HepG2 (cell line): ENCODE results near the gene DOLK. TPM values are rescaled to one million over a fixed set of nuclear protein-coding genes. Genes with fewer than 3 reads are reported as not detected.

Experiments
- HOXD1 ChIP-seq: sonication (generic); formaldehyde crosslinking; IDR thresholded peaks from 2 replicates; pipeline ENCODE4 v1.5.0; 2020; ENCODE audit warnings: missing genetic modification reagents
- NR2F2 ChIP-seq: IDR thresholded peaks from 2 replicates; pipeline ENCODE4 v1.6.1; 2012; ENCODE audit warnings: low read depth, inconsistent platforms, borderline replicate concordance
- RXRA ChIP-seq: sonication (generic); formaldehyde crosslinking; IDR thresholded peaks from 2 replicates; pipeline ENCODE4 v1.5.1; 2020; ENCODE audit warnings: missing genetic modification reagents
- SAP130 ChIP-seq: IDR thresholded peaks from 2 replicates; pipeline ENCODE4 v1.6.1; 2016; ENCODE audit warnings: low read depth
- SNAI1 ChIP-seq: sonication (generic); formaldehyde crosslinking; IDR thresholded peaks from 2 replicates; pipeline ENCODE4 v1.5.0; 2020; ENCODE audit warnings: mild to moderate bottlenecking, missing genetic modification reagents, borderline replicate concordance
- SP4 ChIP-seq: sonication (generic); formaldehyde crosslinking; IDR thresholded peaks from 2 replicates; pipeline ENCODE4 v1.8.1; 2023; ENCODE audit warnings: mild to moderate bottlenecking, missing genetic modification reagents
- TAF1 ChIP-seq: sonication (generic); formaldehyde crosslinking; IDR thresholded peaks from 2 replicates; pipeline ENCODE4 v1.4.0; 2020; ENCODE audit warnings: missing genetic modification reagents
- ZNF562 ChIP-seq: sonication (generic); formaldehyde crosslinking; IDR thresholded peaks from 2 replicates; pipeline ENCODE4 v1.8.0; 2022; ENCODE audit warnings: missing genetic modification reagents, borderline replicate concordance
- ZNF615 ChIP-seq: sonication (generic); formaldehyde crosslinking; IDR thresholded peaks from 2 replicates; pipeline ENCODE4 v1.5.0; 2020; ENCODE audit warnings: mild to moderate bottlenecking, missing genetic modification reagents, borderline replicate concordance
- polyA plus RNA-seq, 8 experiments: library from polyadenylated mRNA; depleted of rRNA in 3 of 8; stranded (reverse) in 7 of 8; unstranded in 1 of 8; fragments of >200 nt; fragmentation: Illumina TruSeq in 4 of 8; extraction: Trizol in 4 of 8; gene quantifications; 2 replicates each; pipeline versions ENCODE4 v1.2.1 to v1.2.3, GENCODE V29; 2011 to 2016; ENCODE audit warnings: low read depth in 4 of 8, missing spikeins in 1 of 8, mixed read lengths in 1 of 8; ENCODE audit not compliant: insufficient read depth in 1 of 8
- total RNA-seq, 5 experiments: library from RNA; depleted of rRNA; stranded (reverse); fragments of >200 nt; fragmentation: Illumina TruSeq; extraction: Trizol; gene quantifications; 2 replicates each; pipeline ENCODE4 v1.2.3, GENCODE V29; 2016; ENCODE audit warnings: low read depth in 1 of 5
- TF ChIP-seq, protein P1 (sequence below): sonication (generic); formaldehyde crosslinking; conservative IDR thresholded peaks from 2 replicates; pipeline ENCODE4 v1.4.0; 2020; ENCODE audit warnings: mild to moderate bottlenecking, missing genetic modification reagents, moderate library complexity
- TF ChIP-seq, protein P2 (sequence below): sonication (generic); formaldehyde crosslinking; IDR thresholded peaks from 2 replicates; pipeline ENCODE4 v1.4.0; 2020; ENCODE audit warnings: missing genetic modification reagents, borderline replicate concordance

DOLK gene
- total and polyA plus RNA-seq, 2 of the 13 experiments (the other 11 are each of a cell fraction or from before 2014, with no cell fraction given), result 15.4 to 18.7 TPM

DNA sequence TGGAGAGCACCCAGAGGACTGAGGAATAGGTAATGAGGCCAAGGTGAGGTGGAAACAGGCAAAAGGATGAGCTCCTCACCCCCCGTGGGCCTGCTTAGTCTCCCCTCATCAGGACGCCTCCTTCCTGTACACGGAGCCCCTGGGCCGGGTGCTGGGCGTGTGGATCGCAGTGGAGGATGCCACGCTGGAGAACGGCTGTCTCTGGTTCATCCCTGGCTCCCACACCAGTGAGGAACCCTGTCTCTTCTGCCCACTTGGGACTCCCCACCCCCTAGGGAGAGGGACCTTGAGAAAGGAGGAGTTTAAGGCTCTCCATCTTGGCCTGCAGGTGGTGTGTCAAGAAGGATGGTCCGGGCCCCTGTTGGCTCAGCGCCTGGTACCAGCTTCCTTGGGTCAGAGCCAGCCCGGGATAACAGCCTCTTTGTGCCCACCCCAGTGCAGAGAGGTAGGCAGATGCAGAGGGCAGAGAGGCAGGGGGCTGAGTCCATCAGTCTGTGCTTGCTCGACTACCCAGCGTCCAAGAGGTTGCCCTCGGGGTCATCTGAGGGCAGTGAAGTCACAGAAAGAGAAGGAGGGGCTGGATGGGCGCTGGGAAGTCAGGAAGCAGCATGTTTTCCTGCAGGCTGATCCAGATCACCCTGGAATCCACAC is 7.0 kb downstream of the DOLK start (continued):
- TF ChIP-seq, protein P1, sequence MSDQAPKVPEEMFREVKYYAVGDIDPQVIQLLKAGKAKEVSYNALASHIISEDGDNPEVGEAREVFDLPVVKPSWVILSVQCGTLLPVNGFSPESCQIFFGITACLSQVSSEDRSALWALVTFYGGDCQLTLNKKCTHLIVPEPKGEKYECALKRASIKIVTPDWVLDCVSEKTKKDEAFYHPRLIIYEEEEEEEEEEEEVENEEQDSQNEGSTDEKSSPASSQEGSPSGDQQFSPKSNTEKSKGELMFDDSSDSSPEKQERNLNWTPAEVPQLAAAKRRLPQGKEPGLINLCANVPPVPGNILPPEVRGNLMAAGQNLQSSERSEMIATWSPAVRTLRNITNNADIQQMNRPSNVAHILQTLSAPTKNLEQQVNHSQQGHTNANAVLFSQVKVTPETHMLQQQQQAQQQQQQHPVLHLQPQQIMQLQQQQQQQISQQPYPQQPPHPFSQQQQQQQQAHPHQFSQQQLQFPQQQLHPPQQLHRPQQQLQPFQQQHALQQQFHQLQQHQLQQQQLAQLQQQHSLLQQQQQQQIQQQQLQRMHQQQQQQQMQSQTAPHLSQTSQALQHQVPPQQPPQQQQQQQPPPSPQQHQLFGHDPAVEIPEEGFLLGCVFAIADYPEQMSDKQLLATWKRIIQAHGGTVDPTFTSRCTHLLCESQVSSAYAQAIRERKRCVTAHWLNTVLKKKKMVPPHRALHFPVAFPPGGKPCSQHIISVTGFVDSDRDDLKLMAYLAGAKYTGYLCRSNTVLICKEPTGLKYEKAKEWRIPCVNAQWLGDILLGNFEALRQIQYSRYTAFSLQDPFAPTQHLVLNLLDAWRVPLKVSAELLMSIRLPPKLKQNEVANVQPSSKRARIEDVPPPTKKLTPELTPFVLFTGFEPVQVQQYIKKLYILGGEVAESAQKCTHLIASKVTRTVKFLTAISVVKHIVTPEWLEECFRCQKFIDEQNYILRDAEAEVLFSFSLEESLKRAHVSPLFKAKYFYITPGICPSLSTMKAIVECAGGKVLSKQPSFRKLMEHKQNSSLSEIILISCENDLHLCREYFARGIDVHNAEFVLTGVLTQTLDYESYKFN (CRISPR knock-in tag), result 0 out of 2 replicates have a peak, but pooled peaks have one; percentile 12
- TF ChIP-seq HOXD1 (CRISPR knock-in tag), result no peak
- TF ChIP-seq SP4 (CRISPR knock-in tag), result no peak
- TF ChIP-seq TAF1 (CRISPR knock-in tag), result no peak
- no peak for TF ChIP-seq ZNF562 (CRISPR knock-in tag)
- TF ChIP-seq SAP130 (CRISPR knock-in tag), result peak; percentile 33; the same call in 1 of the 2 replicates
- TF ChIP-seq RXRA (CRISPR knock-in tag), result peak; percentile 82
- TF ChIP-seq ZNF615 (CRISPR knock-in tag), result no peak
- no peak for TF ChIP-seq NR2F2
- TF ChIP-seq, protein P2, sequence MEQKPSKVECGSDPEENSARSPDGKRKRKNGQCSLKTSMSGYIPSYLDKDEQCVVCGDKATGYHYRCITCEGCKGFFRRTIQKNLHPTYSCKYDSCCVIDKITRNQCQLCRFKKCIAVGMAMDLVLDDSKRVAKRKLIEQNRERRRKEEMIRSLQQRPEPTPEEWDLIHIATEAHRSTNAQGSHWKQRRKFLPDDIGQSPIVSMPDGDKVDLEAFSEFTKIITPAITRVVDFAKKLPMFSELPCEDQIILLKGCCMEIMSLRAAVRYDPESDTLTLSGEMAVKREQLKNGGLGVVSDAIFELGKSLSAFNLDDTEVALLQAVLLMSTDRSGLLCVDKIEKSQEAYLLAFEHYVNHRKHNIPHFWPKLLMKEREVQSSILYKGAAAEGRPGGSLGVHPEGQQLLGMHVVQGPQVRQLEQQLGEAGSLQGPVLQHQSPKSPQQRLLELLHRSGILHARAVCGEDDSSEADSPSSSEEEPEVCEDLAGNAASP (CRISPR knock-in tag), result peak; percentile 93
- no peak for TF ChIP-seq SNAI1 (CRISPR knock-in tag)
